ENCODE measurements around the gene DFFB. TPM values are rescaled to one million over a fixed set of nuclear protein-coding genes. Genes with fewer than 3 reads are reported as not detected.

DFFB gene
- total and polyA plus RNA-seq, 2 of the 13 experiments (the other 11 are each of a cell fraction or from before 2014, with no cell fraction given): 4.6 to 9.3 TPM

DNA sequence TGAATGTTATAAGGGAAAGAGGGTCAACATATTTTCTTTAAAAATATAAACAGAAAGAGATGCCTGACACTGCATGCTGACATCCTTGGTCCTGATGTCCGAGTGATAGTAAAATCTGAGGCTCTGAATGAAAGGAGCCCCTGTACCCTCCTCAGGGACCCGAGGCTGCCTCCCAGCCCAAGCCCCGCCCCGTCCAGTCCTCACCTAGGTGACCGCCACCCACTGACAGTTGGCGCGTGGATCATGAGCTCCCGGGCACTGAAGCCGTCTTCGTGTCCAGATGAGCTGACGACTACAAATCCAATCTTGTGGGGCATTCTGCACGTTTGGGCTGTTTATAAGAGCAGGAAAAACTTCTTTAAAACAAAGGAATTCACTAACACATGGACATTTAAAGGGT lies 5.2 kb upstream of the DFFB start:
- Histone ChIP-seq H3K4me1 (ENCODE audit: insufficient read depth, low read length) (peaks cover 19% of the 10 kb centered on the region), H3K27me3 (ENCODE audit: control insufficient read depth in 1 of 2, insufficient read depth in 2 of 2, low read length in 2 of 2) (no peaks in the 10 kb centered on the region; a peak in 1 of 5 replicates), H3K79me2 (ENCODE audit: insufficient read depth, low read length) (peaks cover 20% of the 10 kb centered on the region), H3K9me3 (ENCODE audit: low read length) (no peaks in the 10 kb centered on the region), H3K36me3 (replicated peaks in 1 of 2; ENCODE audit: control insufficient read depth in 1 of 2, insufficient read depth in 2 of 2, low read length in 2 of 2) (peaks cover 10 to 26% of the 10 kb centered on the region in 2 experiments), H3K27ac (ENCODE audit: extremely low read length, insufficient read depth, low read length) (no peak overlapping the region), H2AFZ (ENCODE audit: low read length) (no peak overlapping the region), H3K4me3 (replicated peaks in 1 of 3; ENCODE audit: insufficient read depth in 1 of 3, low read depth in 2 of 3, low read length in 3 of 3) (no peak overlapping the region), H3K9ac (ENCODE audit: insufficient read depth, low read depth, low read length) (no peak overlapping the region), H4K20me1 (ENCODE audit: insufficient read depth, low read length) (no peaks in the 10 kb centered on the region), H3K4me2 (ENCODE audit: low read depth, low read length) (no peak overlapping the region)
- in situ Hi-C loops (cut with HindIII; ENCODE audit: extremely low pct_ligation_motif_present, low pct_unique_long_range_greater_than_20kb): no loop called here
- ChIA-PET POLR2A (no interaction called here), CTCF (ENCODE audit: low intra/inter-chr PET ratio, low total read pairs) (no interaction called here)
- FAIRE-seq (no peak), ATAC-seq (no peak), DNase-seq (ENCODE audit: low spot score) (no peak)
- TF ChIP-seq, protein P1, sequence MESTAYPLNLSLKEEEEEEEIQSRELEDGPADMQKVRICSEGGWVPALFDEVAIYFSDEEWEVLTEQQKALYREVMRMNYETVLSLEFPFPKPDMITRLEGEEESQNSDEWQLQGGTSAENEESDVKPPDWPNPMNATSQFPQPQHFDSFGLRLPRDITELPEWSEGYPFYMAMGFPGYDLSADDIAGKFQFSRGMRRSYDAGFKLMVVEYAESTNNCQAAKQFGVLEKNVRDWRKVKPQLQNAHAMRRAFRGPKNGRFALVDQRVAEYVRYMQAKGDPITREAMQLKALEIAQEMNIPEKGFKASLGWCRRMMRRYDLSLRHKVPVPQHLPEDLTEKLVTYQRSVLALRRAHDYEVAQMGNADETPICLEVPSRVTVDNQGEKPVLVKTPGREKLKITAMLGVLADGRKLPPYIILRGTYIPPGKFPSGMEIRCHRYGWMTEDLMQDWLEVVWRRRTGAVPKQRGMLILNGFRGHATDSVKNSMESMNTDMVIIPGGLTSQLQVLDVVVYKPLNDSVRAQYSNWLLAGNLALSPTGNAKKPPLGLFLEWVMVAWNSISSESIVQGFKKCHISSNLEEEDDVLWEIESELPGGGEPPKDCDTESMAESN (CRISPR knock-in tag; conservative IDR thresholded peaks at IDR 0.05): no peak
- no peak for TF ChIP-seq ZNF44 (CRISPR knock-in tag; IDR thresholded peaks at IDR 0.05)
- no peak for TF ChIP-seq ZFP36L2 (CRISPR knock-in tag; IDR thresholded peaks at IDR 0.05)
- no peak for TF ChIP-seq GATA4 (IDR thresholded peaks at IDR 0.05; ENCODE audit: borderline replicate concordance, low read depth)
- TF ChIP-seq TAF1 (CRISPR knock-in tag; IDR thresholded peaks at IDR 0.05): no peak
- TF ChIP-seq ZNF224 (CRISPR knock-in tag; IDR thresholded peaks at IDR 0.05): no peak
- no peak for TF ChIP-seq RBAK (CRISPR knock-in tag; IDR thresholded peaks at IDR 0.05)
- no peak for TF ChIP-seq HMG20B (CRISPR knock-in tag; conservative IDR thresholded peaks at IDR 0.05)
- no peak for TF ChIP-seq FOXO1 (CRISPR knock-in tag; IDR thresholded peaks at IDR 0.05)
- TF ChIP-seq ZNF121 (CRISPR knock-in tag; IDR thresholded peaks at IDR 0.05): no peak
- 95% methylated on average over 7 of the region's 12 CpGs for WGBS (ENCODE audit: low lambda C conversion rate)
- intact Hi-C loops (cut with micrococcal nuclease; ENCODE audit: unreplicated experiment): no loop called here
- no TSS peak for BruUV-seq (replicated peaks)

Measured in HepG2 (cell line).